ENCODE data around the gene ENGASE. TPM values are rescaled to one million over a fixed set of nuclear protein-coding genes. Genes with fewer than 3 reads are reported as not detected.

Gene ENGASE
- total RNA-seq, 1 donor from 2014 or later, result 19.8 TPM

GRCh38 chr17:79111097-79111496, 36.5 kb downstream of the ENGASE start:
- DNase-seq (ENCODE audit: extremely low read depth, low read depth, low spot score), result no peak

DNA sequence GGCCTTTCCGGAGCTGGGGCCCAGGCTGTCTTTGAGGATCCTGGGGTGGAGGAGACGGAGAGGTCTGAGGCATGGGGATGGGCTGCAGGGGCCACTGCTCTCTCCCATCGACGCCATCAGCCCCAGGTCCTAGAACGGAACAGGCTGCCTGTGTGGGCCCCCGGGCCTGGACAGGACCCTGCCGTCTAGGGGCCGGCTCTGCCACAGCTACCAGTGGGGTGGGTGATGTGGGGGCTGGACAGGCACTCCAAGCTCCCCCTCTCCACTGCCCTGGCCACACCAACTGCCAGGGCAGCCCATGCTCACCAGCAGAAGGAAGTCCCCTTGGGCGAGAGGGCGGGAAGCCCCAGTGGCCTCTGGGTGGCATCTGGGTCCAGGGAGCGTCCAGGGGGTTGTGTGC, 37.8 kb downstream of the ENGASE start:
- no peak for DNase-seq (ENCODE audit: extremely low read depth, low read depth, low spot score)

DNA sequence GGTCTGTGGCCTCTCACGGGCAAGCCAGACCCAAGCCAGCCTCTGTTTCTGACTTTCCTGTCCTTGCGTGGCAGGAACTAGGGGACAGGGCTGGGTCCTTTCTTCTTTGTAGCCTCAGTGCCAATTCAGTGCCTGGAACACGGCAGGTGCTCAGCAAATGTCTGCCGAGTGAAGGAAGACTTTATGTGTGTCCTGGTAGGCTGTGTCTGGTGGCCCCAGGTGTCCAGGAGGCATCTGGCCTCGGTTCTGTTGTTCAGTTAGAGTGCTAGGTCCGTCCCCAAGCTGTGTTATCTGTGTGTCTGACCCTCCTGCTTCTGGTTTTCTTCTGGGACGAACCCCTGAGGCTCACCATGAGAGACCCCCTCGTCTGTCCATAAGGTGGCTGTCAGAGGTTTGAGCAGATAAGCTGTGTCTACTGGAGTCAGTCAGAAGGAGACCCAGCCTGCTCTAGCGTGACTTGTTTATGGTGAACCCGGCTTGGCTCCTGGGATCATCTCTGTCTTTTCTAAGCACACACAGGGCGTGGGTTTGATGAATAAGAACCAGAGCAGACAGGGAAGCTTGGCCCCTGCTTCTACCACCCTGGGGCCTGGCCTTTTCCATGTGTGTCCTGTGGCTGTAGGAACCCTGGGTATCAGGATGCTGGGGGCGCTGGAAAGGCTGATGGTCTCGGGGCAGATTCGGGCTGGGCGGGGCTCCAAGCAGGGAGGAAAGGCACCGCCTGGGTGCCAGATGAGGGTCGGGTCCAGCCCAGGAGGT, 39.3 kb downstream of the ENGASE start:
- DNase-seq (ENCODE audit: extremely low read depth, low read depth, low spot score), result no peak

GRCh38 chr17:79114458-79115301, 40.1 kb downstream of the ENGASE start:
- DNase-seq (ENCODE audit: extremely low read depth, low read depth, low spot score), result no peak

DNA sequence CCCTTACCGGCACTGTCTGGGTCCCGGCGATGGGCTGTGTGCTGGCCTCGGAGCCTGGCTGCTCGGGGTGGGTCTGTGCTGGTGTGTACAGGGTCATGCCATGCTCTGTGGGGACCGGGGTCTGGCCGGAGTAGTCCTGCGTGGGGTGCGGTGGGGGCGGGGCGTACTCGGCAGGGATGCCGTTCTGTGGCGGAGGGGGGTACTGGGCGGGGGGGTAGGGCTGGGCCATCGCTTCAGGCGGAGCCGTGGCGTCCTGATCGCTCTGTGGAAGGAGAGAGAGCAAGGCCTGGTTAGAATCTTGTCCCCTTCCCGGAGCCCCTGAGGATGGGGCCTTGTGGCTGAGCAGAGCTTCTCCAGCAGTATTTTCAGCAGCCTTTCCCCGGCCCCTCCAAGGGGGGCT, 40.9 kb downstream of the ENGASE start:
- DNase-seq (ENCODE audit: extremely low read depth, low read depth, low spot score), result no peak

- no peak for DNase-seq (ENCODE audit: extremely low read depth, low read depth, low spot score)
Observed at GRCh38 chr17:79116575-79117368, 42.1 kb downstream of the ENGASE start.

DNA sequence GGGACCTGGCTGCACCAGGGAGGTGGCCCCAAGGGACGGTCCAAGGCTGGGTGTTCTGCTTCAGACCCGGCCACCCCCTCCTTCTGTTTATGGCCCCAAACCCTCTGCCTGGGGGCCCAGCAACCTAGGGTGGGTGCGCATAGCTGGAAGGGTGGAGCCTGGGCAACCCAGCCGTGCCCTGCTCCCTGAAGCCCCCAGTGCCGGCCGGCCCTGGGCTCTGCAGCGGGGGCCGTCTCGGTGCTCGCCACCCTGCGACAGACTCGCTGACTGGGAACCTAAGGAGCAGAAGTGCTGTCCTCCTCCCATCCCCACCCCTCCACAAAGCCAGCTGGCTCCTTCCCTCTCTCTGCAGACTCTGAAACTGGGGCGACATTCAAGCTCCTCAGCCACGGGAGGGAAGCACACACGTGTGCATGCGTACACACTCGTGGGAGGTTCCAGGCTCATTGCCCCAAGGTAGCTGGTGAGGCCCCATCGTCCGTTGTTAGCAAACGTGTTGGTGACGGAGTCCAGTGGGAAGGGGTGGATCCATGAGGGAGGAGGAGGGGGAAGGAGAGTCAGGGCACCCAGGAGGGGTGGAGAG, 43.4 kb downstream of the ENGASE start:
- DNase-seq (ENCODE audit: extremely low read depth, low read depth, low spot score), result no peak

DNA sequence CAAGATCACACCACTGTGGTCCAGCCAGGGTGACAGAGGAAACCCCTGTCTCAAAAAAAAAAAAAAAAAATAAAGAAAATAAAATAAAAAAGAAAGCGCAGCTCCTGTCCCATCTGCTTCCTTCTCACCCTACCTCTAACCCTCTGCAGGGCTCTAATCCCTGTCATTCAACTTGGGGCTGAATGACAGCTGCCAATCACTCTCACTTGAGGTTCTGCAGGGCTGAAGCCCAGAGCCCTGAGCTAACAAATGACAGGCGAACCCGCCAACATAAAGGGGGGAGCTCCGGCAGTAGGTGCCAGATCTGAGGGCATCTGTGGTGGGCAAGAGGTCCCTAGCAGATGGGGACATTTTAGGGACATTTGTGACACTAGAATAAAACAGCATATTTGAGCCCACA, 44.3 kb downstream of the ENGASE start:
- no peak for DNase-seq (ENCODE audit: extremely low read depth, low read depth, low spot score)

DNA sequence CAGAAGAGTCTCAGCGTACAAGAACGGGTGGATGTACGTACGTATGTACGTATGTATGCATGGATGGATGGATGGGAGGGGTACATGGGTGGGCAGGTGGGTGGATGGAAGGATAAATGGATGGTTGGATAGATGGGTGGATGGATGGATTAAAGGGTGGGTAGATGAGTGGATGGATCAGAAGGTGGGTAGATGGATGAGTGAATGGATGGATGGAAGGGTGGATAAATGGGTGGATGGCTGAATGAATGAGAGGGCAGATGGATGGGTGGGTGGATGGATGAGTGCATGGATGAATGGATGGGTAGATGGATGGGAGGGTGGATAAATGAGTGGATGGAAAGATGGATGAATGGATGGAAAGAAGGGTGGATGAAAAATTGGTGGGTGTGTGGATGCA, 45.6 kb downstream of the ENGASE start:
- no peak for DNase-seq (ENCODE audit: extremely low read depth, low read depth, low spot score)

- no peak for DNase-seq (ENCODE audit: extremely low read depth, low read depth, low spot score)
Observed at GRCh38 chr17:79123988-79124387, 49.4 kb downstream of the ENGASE start.

DNA sequence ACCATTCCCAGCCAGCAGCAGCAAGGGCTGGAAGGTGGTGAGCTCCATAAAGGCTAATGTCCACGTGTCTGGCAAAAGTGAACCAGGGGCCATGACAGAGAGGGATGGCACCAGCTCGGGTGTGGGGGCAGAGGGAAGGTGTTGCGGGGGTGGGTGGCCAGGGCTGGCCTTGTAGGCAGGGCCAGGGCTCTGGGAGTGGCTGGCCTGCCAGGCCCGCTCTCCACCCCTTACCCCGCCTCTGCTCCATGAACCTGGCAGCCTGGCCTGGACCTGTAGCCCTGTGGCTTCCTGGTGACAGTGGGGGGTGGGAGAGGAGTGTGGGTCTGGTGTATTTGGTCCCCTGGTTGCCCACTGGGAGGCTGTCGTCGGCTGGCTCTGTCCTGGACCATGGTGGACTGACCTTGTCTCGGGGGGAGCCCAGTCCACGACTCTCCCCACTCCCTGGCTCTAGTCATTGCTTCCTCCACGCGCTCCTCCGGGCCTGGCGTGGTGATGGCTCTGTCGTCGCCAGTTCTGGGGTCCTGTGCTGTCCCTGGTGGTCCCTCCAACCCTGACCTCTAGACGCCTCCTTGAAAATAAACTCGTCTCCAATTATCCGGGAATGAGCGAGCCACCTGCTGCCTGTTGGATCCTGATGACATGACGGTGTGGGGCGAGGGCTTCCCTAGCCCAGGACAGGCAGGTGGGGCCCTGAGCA, 50.0 kb downstream of the ENGASE start:
- DNase-seq (ENCODE audit: extremely low read depth, low read depth, low spot score), result no peak

DNA sequence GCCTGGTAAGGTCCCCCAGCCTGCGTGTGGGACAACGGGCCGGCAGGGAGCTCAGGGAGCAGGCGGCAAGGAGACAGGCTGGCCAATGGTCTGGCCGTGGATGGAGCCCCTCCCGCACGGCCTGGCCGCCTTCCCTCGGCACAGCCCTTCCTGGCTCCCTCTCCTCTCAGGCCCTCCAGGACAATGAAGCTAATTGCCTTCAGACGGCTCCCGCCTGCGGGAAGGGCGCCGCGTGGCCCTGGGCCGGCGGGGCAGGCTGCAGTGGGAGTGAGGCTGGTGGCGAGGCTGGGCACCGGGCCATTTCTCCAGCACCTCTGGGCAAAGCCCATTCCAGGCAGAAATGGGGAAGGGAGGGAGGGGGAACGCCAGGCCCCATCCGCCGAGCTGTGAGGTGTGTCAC, 50.9 kb downstream of the ENGASE start:
- DNase-seq (ENCODE audit: extremely low read depth, low read depth, low spot score), result no peak

DNA sequence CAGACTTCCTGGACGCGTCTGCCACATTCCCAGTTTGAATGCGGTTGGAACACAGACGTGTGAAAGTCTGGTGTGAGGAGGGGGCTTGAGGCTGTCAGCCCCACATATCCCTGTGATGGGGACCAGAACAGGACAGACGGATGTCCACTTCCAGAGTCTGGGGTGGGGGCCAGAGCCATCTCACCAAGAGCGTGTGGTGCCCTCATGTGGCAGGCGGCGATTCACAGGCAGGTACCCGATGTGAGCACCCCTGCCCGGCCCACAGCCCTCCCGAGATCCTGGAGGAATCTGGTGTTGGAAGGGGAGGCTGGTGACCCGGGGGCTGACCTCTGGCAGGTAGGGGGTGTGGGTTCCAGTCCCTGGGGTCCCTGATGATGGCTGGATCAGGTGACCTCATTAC, 51.5 kb downstream of the ENGASE start:
- no peak for DNase-seq (ENCODE audit: extremely low read depth, low read depth, low spot score)

GRCh38 chr17:79127534-79128135, 53.0 kb downstream of the ENGASE start:
- no peak for DNase-seq (ENCODE audit: extremely low read depth, low read depth, low spot score)

DNA sequence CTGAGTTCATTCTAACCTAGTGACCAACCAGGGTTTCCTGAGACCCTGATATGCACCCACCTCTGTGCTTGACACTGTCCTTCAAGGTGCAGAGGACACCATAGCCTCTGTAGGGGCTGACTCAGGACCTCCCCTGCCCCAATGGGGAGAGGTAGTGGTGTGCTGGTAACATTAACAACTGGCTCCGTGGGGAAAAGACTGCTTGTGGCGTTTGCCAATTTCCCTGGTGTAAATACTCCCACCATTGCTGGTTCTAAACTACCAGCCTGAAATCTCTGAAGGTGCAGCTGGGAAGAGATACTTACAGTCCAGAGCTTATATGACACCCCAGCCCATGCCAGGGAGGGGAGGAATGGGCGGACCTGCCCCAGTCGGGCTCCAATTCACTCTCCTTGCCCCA, 54.9 kb downstream of the ENGASE start:
- DNase-seq (ENCODE audit: extremely low read depth, low read depth, low spot score), result no peak

GRCh38 chr17:79130536-79131273, 56.1 kb downstream of the ENGASE start:
- no peak for DNase-seq (ENCODE audit: extremely low read depth, low read depth, low spot score)

GRCh38 chr17:79131274-79131635, 56.6 kb downstream of the ENGASE start:
- DNase-seq (ENCODE audit: extremely low read depth, low read depth, low spot score), result no peak

DNA sequence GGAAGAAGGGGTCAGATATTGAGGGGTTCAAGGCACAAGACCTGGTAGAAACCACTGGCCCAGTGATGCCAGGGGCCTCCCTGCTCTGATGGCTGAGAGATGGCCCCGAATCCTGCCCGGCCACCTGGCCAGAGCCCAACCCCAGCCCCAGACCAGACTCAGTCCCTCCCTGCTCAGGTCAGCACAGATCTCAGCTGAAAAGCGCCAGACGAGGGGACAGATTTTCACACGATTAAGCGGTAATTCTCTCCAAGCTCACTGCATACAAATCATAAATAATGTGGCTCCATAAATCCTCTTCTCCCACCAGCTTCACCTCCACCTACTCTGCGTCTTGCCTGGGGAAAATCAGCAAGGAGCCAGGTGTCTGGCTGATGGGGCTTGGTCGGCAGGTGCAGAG, 57.1 kb downstream of the ENGASE start:
- DNase-seq (ENCODE audit: extremely low read depth, low read depth, low spot score), result no peak

DNA sequence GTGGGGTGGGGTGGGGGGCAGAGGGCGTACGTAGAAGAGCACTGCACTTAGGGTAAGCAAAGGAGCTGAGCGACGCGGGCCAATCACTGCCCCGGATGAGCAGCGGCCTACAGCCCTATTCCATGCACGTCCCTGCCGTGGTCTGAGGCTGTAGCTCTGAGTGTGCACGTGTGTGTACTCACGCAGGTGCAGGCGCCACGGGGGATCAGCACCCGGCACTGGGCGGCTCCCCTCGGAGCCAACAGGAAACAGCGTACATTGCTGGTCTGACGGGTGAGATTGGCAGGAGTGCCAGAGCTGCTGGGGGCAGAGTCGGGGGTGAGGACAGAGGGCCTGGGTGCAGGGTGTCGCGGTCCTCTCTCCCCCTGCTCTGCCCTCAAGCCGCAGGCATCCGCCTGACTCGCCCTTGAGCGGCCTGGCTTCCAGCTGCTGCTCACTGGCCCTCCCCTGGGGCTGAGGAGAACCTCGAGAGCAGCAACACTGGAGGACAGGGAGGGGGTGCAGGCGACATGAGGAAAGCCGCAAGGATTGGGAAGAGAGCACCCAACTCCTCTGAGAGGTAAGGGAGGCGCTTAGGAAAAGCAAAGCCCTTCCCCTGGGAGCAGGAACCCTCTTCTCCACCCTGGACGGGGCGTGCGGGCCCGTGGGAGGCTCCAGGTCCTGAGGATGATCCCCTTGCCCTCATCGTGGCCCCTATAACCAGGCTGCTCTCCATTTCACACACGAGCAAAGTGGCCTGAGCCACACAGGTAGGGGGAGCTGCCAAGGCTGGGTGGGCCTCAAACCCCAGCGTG, 57.8 kb downstream of the ENGASE start:
- DNase-seq (ENCODE audit: extremely low read depth, low read depth, low spot score), result no peak

Measured in glomerular endothelial cell (primary cell).